H1 (cell line): ENCODE data around the gene CUX1. TPM values are rescaled to one million over a fixed set of nuclear protein-coding genes. Genes with fewer than 3 reads are reported as not detected.

Experiments
- CTCF ChIA-PET: fragments of 300-600 bp; sonication (Branson Sonifier 250); formaldehyde crosslinking; loops from one replicate; lab custom pipeline; 2021; ENCODE audit not compliant: partially characterized antibody; lab: Charles Lee
- POLR2A ChIA-PET: fragments of 300-600 bp; sonication (Branson Sonifier 250); formaldehyde crosslinking; loops from one replicate; lab custom pipeline; 2021; ENCODE audit warnings: inconsistent platforms; ENCODE audit not compliant: partially characterized antibody; lab: Charles Lee
- DNase-seq, 2 experiments: peaks; one replicate each; pipeline versions ENCODE4 v3.0.0 to v3.0.0-alpha.2; 2010 to 2022; ENCODE audit warnings: low spot score in 2 of 2, low read depth in 1 of 2, mixed read lengths in 1 of 2
- FAIRE-seq: peaks from 2 replicates; lab custom pipeline; 2011; peaks lifted over from hg19 to GRCh38; lab: Jason Lieb, UNC
- H2AFZ ChIP-seq: 2 replicates; pipeline ENCODE4 v1.8.1; 2012; ENCODE audit warnings: low read length, inconsistent platforms
- H2AK5ac ChIP-seq: 2 replicates; pipeline ENCODE4 v1.6.1; 2013; ENCODE audit warnings: low read depth, low read length
- H2BK120ac ChIP-seq: replicated peaks from 2 replicates; pipeline ENCODE3; 2013; ENCODE audit warnings: low read depth, low read length, inconsistent platforms
- H2BK12ac ChIP-seq: 2 replicates; pipeline ENCODE4 v1.6.1; 2013; ENCODE audit warnings: low read depth, low read length
- H2BK15ac ChIP-seq: 2 replicates; pipeline ENCODE4 v1.6.1; 2013; ENCODE audit warnings: low read length
- H2BK20ac ChIP-seq: 2 replicates; pipeline ENCODE4 v1.6.1; 2013; ENCODE audit warnings: low read length
- H2BK5ac ChIP-seq: 2 replicates; pipeline ENCODE4 v1.6.1; 2013; ENCODE audit warnings: low read depth, low read length
- H3K14ac ChIP-seq: 2 replicates; pipeline ENCODE4 v1.6.1; 2013; ENCODE audit warnings: inconsistent platforms; ENCODE audit not compliant: insufficient read length
- H3K18ac ChIP-seq: 2 replicates; pipeline ENCODE4 v1.6.1; 2013; ENCODE audit warnings: low read length; ENCODE audit errors: extremely low read depth
- H3K23ac ChIP-seq: 2 replicates; pipeline ENCODE4 v1.6.1; 2013; ENCODE audit warnings: inconsistent platforms; ENCODE audit not compliant: insufficient read length
- H3K23me2 ChIP-seq: 2 replicates; pipeline ENCODE4 v1.6.1; 2013; ENCODE audit warnings: low read depth, low read length
- H3K27ac ChIP-seq: 2 replicates; pipeline ENCODE4 v1.6.1; 2011; ENCODE audit warnings: low read depth, low read length, inconsistent platforms
- H3K27me3 ChIP-seq, 4 experiments: replicated peaks in 1 of 4; 1 replicate in 1 of 4; 2 replicates in 3 of 4; pipeline versions ENCODE4 v1.6.1 to v1.8.1; 2011 to 2013; ENCODE audit warnings: low read length in 3 of 4, mild to moderate bottlenecking in 3 of 4, inconsistent platforms in 2 of 4, mixed read lengths in 2 of 4, moderate library complexity in 1 of 4; ENCODE audit not compliant: control insufficient read depth in 3 of 4, insufficient read depth in 3 of 4; ENCODE audit errors: extremely low read depth in 1 of 4
- H3K36me3 ChIP-seq, 4 experiments: 2 replicates each; pipeline versions ENCODE4 v1.6.1 to v1.8.1; 2011 to 2013; ENCODE audit warnings: mild to moderate bottlenecking in 4 of 4, low read length in 3 of 4, moderate library complexity in 2 of 4, control low read depth in 1 of 4, inconsistent platforms in 1 of 4; ENCODE audit not compliant: insufficient read depth in 4 of 4, control insufficient read depth in 2 of 4
- H3K4ac ChIP-seq: replicated peaks from 2 replicates; pipeline ENCODE3; 2013; ENCODE audit warnings: low read length, low read depth, mixed read lengths, inconsistent platforms; ENCODE audit not compliant: insufficient read length
- H3K4me1 ChIP-seq, 4 experiments: replicated peaks in 1 of 4; 1 replicate in 1 of 4; 2 replicates in 3 of 4; pipeline versions ENCODE4 v1.6.1 to v1.8.1; 2011 to 2013; ENCODE audit warnings: low read length in 3 of 4, inconsistent platforms in 2 of 4, mixed read lengths in 1 of 4; ENCODE audit not compliant: insufficient read depth in 4 of 4, control insufficient read depth in 3 of 4
- H3K4me2 ChIP-seq, 2 experiments: 2 replicates each; pipeline versions ENCODE4 v1.6.1 to v1.8.1; 2011 to 2013; ENCODE audit warnings: low read depth in 2 of 2, low read length in 2 of 2, control low read depth in 1 of 2, inconsistent platforms in 1 of 2, mild to moderate bottlenecking in 1 of 2; ENCODE audit not compliant: insufficient read depth in 1 of 2
- H3K4me3 ChIP-seq, 4 experiments: fragments of 200-600, 300-600 bp in 1 of 4; sonication (generic), shearing (Covaris generic), sonication (Bioruptor Twin) in 1 of 4; 2 replicates each; pipeline versions ENCODE4 v1.5.1 to v1.8.1; 2011 to 2016; ENCODE audit warnings: low read length in 4 of 4, low read depth in 3 of 4, control low read depth in 2 of 4, inconsistent platforms in 2 of 4, mild to moderate bottlenecking in 2 of 4, mixed read lengths in 1 of 4, moderate library complexity in 1 of 4; ENCODE audit not compliant: insufficient read depth in 2 of 4; ENCODE audit errors: extremely low read depth in 1 of 4
- H3K56ac ChIP-seq: replicated peaks from 2 replicates; pipeline ENCODE3; 2013; ENCODE audit warnings: low read depth, mild to moderate bottlenecking, mixed read lengths, low read length, inconsistent platforms; ENCODE audit not compliant: insufficient read length
- H3K79me1 ChIP-seq: 2 replicates; pipeline ENCODE4 v1.6.1; 2013; ENCODE audit warnings: low read depth, low read length, control low read depth
- H3K79me2 ChIP-seq, 2 experiments: 2 replicates each; pipeline versions ENCODE4 v1.6.1 to v1.8.1; 2012 to 2013; ENCODE audit warnings: low read length in 2 of 2, mild to moderate bottlenecking in 2 of 2, inconsistent platforms in 1 of 2; ENCODE audit not compliant: insufficient read depth in 2 of 2, control insufficient read depth in 1 of 2
- H3K9ac ChIP-seq, 4 experiments: replicated peaks in 1 of 4; 1 replicate in 1 of 4; 2 replicates in 3 of 4; pipeline versions ENCODE4 v1.6.1 to v1.8.1; 2011 to 2013; ENCODE audit warnings: low read depth in 3 of 4, low read length in 3 of 4, control low read depth in 2 of 4, mild to moderate bottlenecking in 2 of 4, moderate library complexity in 2 of 4, inconsistent platforms in 1 of 4; ENCODE audit errors: extremely low read depth in 1 of 4
- H3K9me3 ChIP-seq, 2 experiments: 2 replicates each; pipeline versions ENCODE4 v1.6.1 to v1.8.1; 2012 to 2013; ENCODE audit warnings: mild to moderate bottlenecking in 2 of 2, moderate library complexity in 2 of 2, control low read depth in 1 of 2, inconsistent platforms in 1 of 2, low read depth in 1 of 2, low read length in 1 of 2, mixed read lengths in 1 of 2; ENCODE audit not compliant: insufficient read depth in 2 of 2
- H4K20me1 ChIP-seq, 2 experiments: replicated peaks in 1 of 2; 2 replicates each; pipeline versions ENCODE3 to v1.8.1; 2011 to 2013; ENCODE audit warnings: inconsistent platforms in 2 of 2, low read length in 2 of 2, mild to moderate bottlenecking in 1 of 2; ENCODE audit not compliant: insufficient read depth in 2 of 2, control insufficient read depth in 1 of 2
- H4K5ac ChIP-seq: 2 replicates; pipeline ENCODE4 v1.6.1; 2013; ENCODE audit warnings: low read length, low read depth, mixed read lengths, inconsistent platforms; ENCODE audit not compliant: insufficient read length
- H4K8ac ChIP-seq: 2 replicates; pipeline ENCODE4 v1.8.0; 2013; ENCODE audit warnings: mild to moderate bottlenecking, moderate library complexity, low read length, inconsistent platforms; ENCODE audit not compliant: insufficient read depth; ENCODE audit errors: extremely low read depth
- H4K91ac ChIP-seq: replicated peaks from 2 replicates; pipeline ENCODE3; 2013; ENCODE audit warnings: low read length, mixed read lengths, inconsistent platforms; ENCODE audit not compliant: insufficient read length
- ASH2L ChIP-seq: fragments of 200-600, 300-600 bp; sonication (generic); IDR thresholded peaks from one replicate; pipeline ENCODE4 v1.7.1; 2017; ENCODE audit warnings: low read length
- CBX8 ChIP-seq: fragments of 300-800, 300-1000 bp; sonication (generic); IDR thresholded peaks from 2 replicates; pipeline ENCODE4 v1.7.1; 2016; ENCODE audit warnings: low read depth, low read length, borderline replicate concordance
- CHD1 ChIP-seq: IDR thresholded peaks from 2 replicates; pipeline ENCODE4 v1.6.1; 2012; ENCODE audit warnings: low read depth, low read length, improper control_type of control experiment
- CTBP2 ChIP-seq: IDR thresholded peaks from 2 replicates; pipeline ENCODE4 v1.7.0; 2011; ENCODE audit warnings: borderline replicate concordance, mild to moderate bottlenecking, moderate library complexity, mixed read lengths, low read length; ENCODE audit not compliant: insufficient read depth, insufficient read length
- HDAC2 ChIP-seq, 2 experiments: fragments of 300-600 bp in 1 of 2; sonication (generic) in 1 of 2; IDR thresholded peaks; 2 replicates each; pipeline ENCODE4 v1.6.1; 2011 to 2012; ENCODE audit warnings: low read depth in 2 of 2, low read length in 2 of 2, mild to moderate bottlenecking in 2 of 2, moderate library complexity in 2 of 2, borderline replicate concordance in 1 of 2, inconsistent platforms in 1 of 2
- HDAC6 ChIP-seq: IDR thresholded peaks from one replicate; pipeline ENCODE4 v1.7.1; 2012; ENCODE audit warnings: low read depth, mild to moderate bottlenecking, inconsistent platforms, low read length, moderate library complexity
- RAD21 ChIP-seq, 2 experiments: IDR thresholded peaks in 1 of 2; conservative IDR thresholded peaks in 1 of 2; 2 replicates each; pipeline ENCODE4 v1.6.1; 2011; ENCODE audit warnings: low read depth in 2 of 2, low read length in 2 of 2, improper control_type of control experiment in 1 of 2, inconsistent platforms in 1 of 2, mild to moderate bottlenecking in 1 of 2, moderate library complexity in 1 of 2
- RNF2 ChIP-seq: fragments of 200-900, 300-1000 bp; sonication (generic); IDR thresholded peaks from 2 replicates; pipeline ENCODE4 v1.7.1; 2016; ENCODE audit warnings: borderline replicate concordance, low read depth, mild to moderate bottlenecking, antibody characterized with exemption, low read length; ENCODE audit not compliant: poor library complexity, severe bottlenecking; ENCODE audit errors: missing control alignments
- TBP ChIP-seq: IDR thresholded peaks from 2 replicates; pipeline ENCODE4 v1.6.1; 2011; ENCODE audit warnings: low read depth, low read length, improper control_type of control experiment
- WGBS, 2 experiments: shearing (Covaris generic) in 1 of 2; methylation state at CpG; one replicate each; pipeline versions ENCODE4 v1.1.6 to v1.1.7; 2013 to 2015; ENCODE audit warnings: low lambda C conversion rate in 2 of 2, mixed read lengths in 2 of 2, inconsistent platforms in 1 of 2, low coverage in 1 of 2, missing lambda C conversion rate in 1 of 2; ENCODE audit not compliant: insufficient replicate concordance in 2 of 2, insufficient coverage in 1 of 2, insufficient read length in 1 of 2; ENCODE audit errors: extremely low coverage in 1 of 2, missing lambda C conversion rate in 1 of 2; 5-methylcytosine and 5-hydroxymethylcytosine counted together
- polyA plus RNA-seq, 7 experiments: library from polyadenylated mRNA; depleted of rRNA in 3 of 7; stranded (reverse) in 5 of 7; unstranded in 2 of 7; fragments of >200 nt in 5 of 7; fragments of 200-250 nt in 2 of 7; gene quantifications; 1 replicate in 5 of 7; 2 replicates in 1 of 7; 4 replicates in 1 of 7; pipeline versions ENCODE4 v1.2.1 to v1.2.3, GENCODE V29; 2011 to 2013; ENCODE audit warnings: missing spikeins in 2 of 7, mixed read lengths in 2 of 7
- total RNA-seq: library from RNA; stranded (reverse); fragmentation: NEBNext Ultra II Directional; extraction: Animal tissue kit (Norgen Biotek cat#: 25700); gene quantifications from 2 replicates; pipeline ENCODE4 v1.2.1, GENCODE V29; 2021
- TF ChIP-seq, protein P1 (sequence below): IDR thresholded peaks from 2 replicates; pipeline ENCODE4 v1.6.1; 2012; ENCODE audit warnings: inconsistent platforms
- TF ChIP-seq, protein P2 (sequence below): IDR thresholded peaks from 2 replicates; pipeline ENCODE4 v1.6.1; 2012; ENCODE audit warnings: inconsistent platforms

Gene CUX1
- total and polyA plus RNA-seq, 2 of the 8 experiments (the other 6 are each of a cell fraction or from before 2014, with no cell fraction given), result 21.6 to 65.9 TPM

DNA sequence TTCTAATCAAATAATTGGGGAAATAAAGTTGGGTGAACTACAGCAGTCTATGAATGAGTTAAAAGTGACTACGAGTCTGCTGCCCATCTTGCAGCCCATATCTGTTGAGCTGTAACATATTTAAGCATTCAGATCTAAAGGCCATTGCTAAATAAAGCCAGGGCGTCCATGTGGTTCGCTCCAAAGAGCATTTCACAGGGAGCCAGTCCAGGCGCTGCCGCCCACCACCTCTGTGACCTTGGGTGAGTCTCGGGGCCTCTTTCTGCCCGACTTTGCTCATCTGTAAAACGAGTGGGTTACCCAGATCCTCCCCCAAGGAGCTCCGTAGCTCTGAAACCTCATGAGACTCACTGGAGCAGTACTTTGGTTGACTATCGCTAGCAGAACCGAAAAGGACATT lies 223.1 kb downstream of the CUX1 start:
- no peak overlapping the region for H4K8ac ChIP-seq
- CTCF ChIA-PET, result interaction anchor here (0.9 to 1.1 kb wide), 2 partner anchors 16 to 98 kb away, joined by 3 read pairs; no protein-coding TSS in a partner anchor
- H3K14ac ChIP-seq, result no peak overlapping the region
- H2BK120ac ChIP-seq, result no peak overlapping the region
- no peaks in the 10 kb centered on the region for H3K9me3 ChIP-seq
- H3K36me3 ChIP-seq, result no peaks in the 10 kb centered on the region; a peak in 2 of 8 replicates
- H3K4me1 ChIP-seq, result no peaks in the 10 kb centered on the region; a peak in 1 of 7 replicates
- peaks cover 2 to 4% of the 10 kb centered on the region in 2 experiments for H4K20me1 ChIP-seq
- H3K23me2 ChIP-seq, result no peaks in the 10 kb centered on the region
- H2AK5ac ChIP-seq, result no peak overlapping the region
- no peak overlapping the region for H2BK12ac ChIP-seq
- no peak overlapping the region for H2AFZ ChIP-seq
- H3K56ac ChIP-seq, result no peak overlapping the region
- no peak overlapping the region for H3K4me3 ChIP-seq
- no peak overlapping the region for H2BK5ac ChIP-seq
- H3K27me3 ChIP-seq, result no peaks in the 10 kb centered on the region
- H4K5ac ChIP-seq, result no peak overlapping the region
- no peak overlapping the region for H4K91ac ChIP-seq
- WGBS, 2 experiments, result 92% methylated on average over 11 of the region's 11 CpGs; no CpG with 5 or more reads in 1 of the 2 experiments
- no peak overlapping the region for H3K23ac ChIP-seq
- no peak overlapping the region for H3K4me2 ChIP-seq
- peaks cover 5% of the 10 kb centered on the region; the same call in 1 of the 2 replicates for H3K79me1 ChIP-seq
- H3K79me2 ChIP-seq, result no peaks in the 10 kb centered on the region
- no peak overlapping the region for H3K27ac ChIP-seq
- no peak overlapping the region for H3K18ac ChIP-seq
- no peak overlapping the region for H2BK15ac ChIP-seq
- POLR2A ChIA-PET, result no interaction called here
- FAIRE-seq, result no peak
- no peak overlapping the region for H3K4ac ChIP-seq
- no peak overlapping the region for H3K9ac ChIP-seq
- no peak for DNase-seq
- H2BK20ac ChIP-seq, result no peak overlapping the region
- no peak for TF ChIP-seq TBP
- no peak for TF ChIP-seq HDAC6
- TF ChIP-seq ASH2L, result no peak
- no peak for TF ChIP-seq HDAC2 (IDR thresholded peaks at IDR 0.05; ENCODE audit: borderline replicate concordance in 1 of 2, low read depth in 2 of 2, low read length in 2 of 2)
- no peak for TF ChIP-seq RAD21 (IDR thresholded peaks at IDR 0.05 in 1 of 2, conservative IDR thresholded peaks at IDR 0.05 in 1 of 2; ENCODE audit: low read depth in 2 of 2, low read length in 2 of 2)
- no peak for TF ChIP-seq RNF2
- no peak for TF ChIP-seq CTBP2
- TF ChIP-seq CBX8, result no peak
- TF ChIP-seq CHD1, result no peak
- TF ChIP-seq, protein P1, sequence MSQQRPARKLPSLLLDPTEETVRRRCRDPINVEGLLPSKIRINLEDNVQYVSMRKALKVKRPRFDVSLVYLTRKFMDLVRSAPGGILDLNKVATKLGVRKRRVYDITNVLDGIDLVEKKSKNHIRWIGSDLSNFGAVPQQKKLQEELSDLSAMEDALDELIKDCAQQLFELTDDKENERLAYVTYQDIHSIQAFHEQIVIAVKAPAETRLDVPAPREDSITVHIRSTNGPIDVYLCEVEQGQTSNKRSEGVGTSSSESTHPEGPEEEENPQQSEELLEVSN, result no peak
- TF ChIP-seq, protein P2, sequence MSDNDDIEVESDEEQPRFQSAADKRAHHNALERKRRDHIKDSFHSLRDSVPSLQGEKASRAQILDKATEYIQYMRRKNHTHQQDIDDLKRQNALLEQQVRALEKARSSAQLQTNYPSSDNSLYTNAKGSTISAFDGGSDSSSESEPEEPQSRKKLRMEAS, result no peak
